WTC11 (cell line): Measurements from ENCODE around the gene DENND1B. TPM values are rescaled to one million over a fixed set of nuclear protein-coding genes. Genes with fewer than 3 reads are reported as not detected.

Experiments
- ATAC-seq: fragments of 200-7000 bp; cut with Tn5 transposase; 2 replicates; pipeline ENCODE4 v1.10.0; 2021; ENCODE audit warnings: mild to moderate bottlenecking, moderate library complexity
- CTCF ChIA-PET: fragments of 300-600 bp; sonication (Branson Sonifier 250); formaldehyde crosslinking; loops from one replicate; lab custom pipeline; 2021; ENCODE audit warnings: antibody characterized with exemption; lab: Charles Lee
- POLR2A ChIA-PET: fragments of 350-600 bp; sonication (Branson Sonifier 250); formaldehyde crosslinking; loops from one replicate; lab custom pipeline; 2021; ENCODE audit warnings: antibody characterized with exemption; lab: Charles Lee
- DNase-seq: peaks from one replicate; pipeline ENCODE4 v3.0.0; 2021; ENCODE audit warnings: low spot score
- H3K27ac Mint-ChIP-seq: 2 replicates; pipeline ENCODE4 v1.8.0; 2021; ENCODE audit warnings: mixed read lengths
- H3K27me3 Mint-ChIP-seq: 2 replicates; pipeline ENCODE4 v1.8.0; 2021; ENCODE audit warnings: low read depth, mild to moderate bottlenecking, moderate library complexity, mixed read lengths
- H3K36me3 Mint-ChIP-seq: 2 replicates; pipeline ENCODE4 v1.8.0; 2021; ENCODE audit warnings: mixed read lengths
- H3K4me1 Mint-ChIP-seq: 2 replicates; pipeline ENCODE4 v1.8.0; 2022; ENCODE audit warnings: mixed read lengths
- H3K4me3 Mint-ChIP-seq: 2 replicates; pipeline ENCODE4 v1.8.0; 2021; ENCODE audit warnings: mild to moderate bottlenecking, moderate library complexity, mixed read lengths
- H3K9me3 Mint-ChIP-seq: 2 replicates; pipeline ENCODE4 v1.8.0; 2021; ENCODE audit warnings: mixed read lengths
- GABPB1 ChIP-seq: sonication (generic); formaldehyde crosslinking; IDR thresholded peaks from 2 replicates; pipeline ENCODE4 v1.8.1; 2023; ENCODE audit warnings: mild to moderate bottlenecking, missing genetic modification reagents
- IRF2 ChIP-seq: sonication (generic); formaldehyde crosslinking; IDR thresholded peaks from 2 replicates; pipeline ENCODE4 v1.8.0; 2022; ENCODE audit warnings: low read depth, missing genetic modification reagents, borderline replicate concordance
- MXD4 ChIP-seq: fragments of 250-450 bp; sonication (Bioruptor Pico); IDR thresholded peaks from 2 replicates; pipeline ENCODE4 v1.8.0; 2021; ENCODE audit warnings: mild to moderate bottlenecking, moderate library complexity, borderline replicate concordance
- NFATC4 ChIP-seq: fragments of 250-450 bp; sonication (Bioruptor Pico); IDR thresholded peaks from 2 replicates; pipeline ENCODE4 v1.9.0; 2021; ENCODE audit warnings: mild to moderate bottlenecking
- NFE2L1 ChIP-seq: sonication (generic); formaldehyde crosslinking; IDR thresholded peaks from 2 replicates; pipeline ENCODE4 v1.8.1; 2023; ENCODE audit warnings: missing genetic modification reagents
- PRRX2 ChIP-seq: fragments of 250-450 bp; sonication (Bioruptor Pico); IDR thresholded peaks from 2 replicates; pipeline ENCODE4 v1.8.0; 2021; ENCODE audit warnings: mild to moderate bottlenecking
- RELA ChIP-seq: sonication (generic); formaldehyde crosslinking; IDR thresholded peaks from 2 replicates; pipeline ENCODE4 v1.8.1; 2022; ENCODE audit warnings: missing genetic modification reagents, mild to moderate bottlenecking, borderline replicate concordance
- SMAD3 ChIP-seq: sonication (generic); formaldehyde crosslinking; IDR thresholded peaks from 2 replicates; pipeline ENCODE4 v1.8.0; 2022; ENCODE audit warnings: missing genetic modification reagents, mild to moderate bottlenecking, borderline replicate concordance
- SMAD4 ChIP-seq: sonication (generic); formaldehyde crosslinking; IDR thresholded peaks from 2 replicates; pipeline ENCODE4 v1.8.0; 2022; ENCODE audit warnings: mild to moderate bottlenecking, missing genetic modification reagents
- SOX15 ChIP-seq: fragments of 250-450 bp; sonication (Bioruptor Pico); IDR thresholded peaks from 2 replicates; pipeline ENCODE4 v1.9.0; 2021; ENCODE audit warnings: mild to moderate bottlenecking
- ZNF416 ChIP-seq: fragments of 250-450 bp; sonication (Bioruptor Pico); IDR thresholded peaks from 2 replicates; pipeline ENCODE4 v1.9.0; 2021; ENCODE audit warnings: mild to moderate bottlenecking, inconsistent platforms
- ZNF423 ChIP-seq: fragments of 250-450 bp; sonication (Bioruptor Pico); IDR thresholded peaks from 2 replicates; pipeline ENCODE4 v2.1.2; 2022; ENCODE audit warnings: mild to moderate bottlenecking, moderate library complexity
- ZNF671 ChIP-seq: fragments of 250-450 bp; sonication (Bioruptor Pico); IDR thresholded peaks from 2 replicates; pipeline ENCODE4 v1.8.0; 2021; ENCODE audit warnings: mild to moderate bottlenecking
- total RNA-seq: library from RNA; stranded (reverse); gene quantifications from 3 replicates; pipeline ENCODE4 v1.2.3, GENCODE V29; 2021
- TF ChIP-seq, protein P1 (sequence below): sonication (generic); formaldehyde crosslinking; IDR thresholded peaks from 2 replicates; pipeline ENCODE4 v1.8.0; 2022; ENCODE audit warnings: mild to moderate bottlenecking, missing genetic modification reagents
- TF ChIP-seq, protein P2 (sequence below): sonication (generic); formaldehyde crosslinking; IDR thresholded peaks from 2 replicates; pipeline ENCODE4 v1.8.0; 2022; ENCODE audit warnings: mild to moderate bottlenecking, missing genetic modification reagents
- TF ChIP-seq, protein P3 (sequence below): fragments of 250-450 bp; sonication (Bioruptor Pico); conservative IDR thresholded peaks from 2 replicates; pipeline ENCODE4 v1.9.0; 2021; ENCODE audit warnings: mild to moderate bottlenecking
- TF ChIP-seq, protein P4 (sequence below): sonication (generic); formaldehyde crosslinking; conservative IDR thresholded peaks from 2 replicates; pipeline ENCODE4 v1.8.1; 2022; ENCODE audit warnings: mild to moderate bottlenecking, missing genetic modification reagents
- TF ChIP-seq, protein P5 (sequence below): fragments of 250-450 bp; sonication (Bioruptor Pico); IDR thresholded peaks from 2 replicates; pipeline ENCODE4 v1.9.0; 2021; ENCODE audit warnings: mild to moderate bottlenecking
- TF ChIP-seq, protein P6 (sequence below): sonication (generic); formaldehyde crosslinking; IDR thresholded peaks from 2 replicates; pipeline ENCODE4 v1.8.1; 2023; ENCODE audit warnings: mild to moderate bottlenecking, missing genetic modification reagents, moderate library complexity

Gene DENND1B
- total RNA-seq, 1 experiment from 2014 or later: 4.3 TPM

DNA sequence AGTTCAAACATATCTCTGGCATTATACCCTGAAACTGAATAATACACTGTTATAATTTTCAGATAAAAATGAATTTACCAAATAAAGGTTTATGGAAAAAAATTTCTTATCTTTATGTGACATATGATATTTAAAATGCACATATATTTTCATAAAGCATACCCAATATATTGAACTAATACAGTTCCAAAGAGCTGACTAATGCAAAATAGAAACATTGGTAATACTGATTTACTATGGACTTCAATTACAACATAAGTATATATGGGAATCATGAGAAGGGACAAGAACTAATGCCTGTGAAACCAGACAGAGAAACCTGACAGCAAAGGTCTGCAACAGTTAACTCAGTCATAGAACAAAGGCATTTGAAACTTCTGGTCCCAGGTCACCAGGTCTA, 153.5 kb downstream of the DENND1B start (continued):
- TF ChIP-seq NFE2L1 (CRISPR knock-in tag): no peak
- no peak for TF ChIP-seq MXD4 (CRISPR knock-in tag)
- no peak for TF ChIP-seq ZNF416 (CRISPR knock-in tag)
- TF ChIP-seq, protein P1, sequence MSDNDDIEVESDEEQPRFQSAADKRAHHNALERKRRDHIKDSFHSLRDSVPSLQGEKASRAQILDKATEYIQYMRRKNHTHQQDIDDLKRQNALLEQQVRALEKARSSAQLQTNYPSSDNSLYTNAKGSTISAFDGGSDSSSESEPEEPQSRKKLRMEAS: no peak
- no peak for TF ChIP-seq NFATC4 (CRISPR knock-in tag)
- TF ChIP-seq IRF2 (CRISPR knock-in tag): no peak
- TF ChIP-seq SMAD3 (CRISPR knock-in tag): no peak
- no peak for TF ChIP-seq RELA
- TF ChIP-seq, all 79 proteins: peak for 0

DNA sequence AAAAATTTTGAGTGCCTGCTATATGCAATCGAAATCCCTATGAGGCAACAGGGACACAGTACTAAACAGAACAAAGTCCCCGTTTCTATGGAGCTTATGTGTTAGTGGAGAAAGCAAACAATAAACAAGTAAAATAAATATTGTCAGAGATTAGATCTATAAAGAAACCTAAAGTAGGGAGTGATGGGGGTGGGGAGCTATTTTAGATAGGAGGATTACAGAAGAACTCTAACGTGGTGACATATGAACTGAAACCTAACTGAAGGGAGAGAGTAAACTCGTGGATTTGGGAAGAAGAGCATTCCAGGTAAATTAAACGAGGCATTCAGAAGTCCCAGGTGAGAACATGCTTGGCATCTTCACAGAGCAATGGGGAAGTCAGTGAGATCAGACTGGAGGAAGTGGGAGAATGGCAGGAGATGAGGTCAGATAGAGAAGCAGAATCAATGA, 154.5 kb downstream of the DENND1B start:
- no peak overlapping the region for H3K4me3 Mint-ChIP-seq
- no peaks in the 10 kb centered on the region for H3K9me3 Mint-ChIP-seq
- H3K27ac Mint-ChIP-seq: no peak overlapping the region
- no peaks in the 10 kb centered on the region for H3K36me3 Mint-ChIP-seq
- no peak for DNase-seq
- H3K4me1 Mint-ChIP-seq: peaks cover 8% of the 10 kb centered on the region
- CTCF ChIA-PET: no interaction called here
- ATAC-seq: peak; percentile 26; the same call in 1 of the 2 replicates
- no peaks in the 10 kb centered on the region; the same call in 1 of the 2 replicates for H3K27me3 Mint-ChIP-seq
- TF ChIP-seq, protein P2, sequence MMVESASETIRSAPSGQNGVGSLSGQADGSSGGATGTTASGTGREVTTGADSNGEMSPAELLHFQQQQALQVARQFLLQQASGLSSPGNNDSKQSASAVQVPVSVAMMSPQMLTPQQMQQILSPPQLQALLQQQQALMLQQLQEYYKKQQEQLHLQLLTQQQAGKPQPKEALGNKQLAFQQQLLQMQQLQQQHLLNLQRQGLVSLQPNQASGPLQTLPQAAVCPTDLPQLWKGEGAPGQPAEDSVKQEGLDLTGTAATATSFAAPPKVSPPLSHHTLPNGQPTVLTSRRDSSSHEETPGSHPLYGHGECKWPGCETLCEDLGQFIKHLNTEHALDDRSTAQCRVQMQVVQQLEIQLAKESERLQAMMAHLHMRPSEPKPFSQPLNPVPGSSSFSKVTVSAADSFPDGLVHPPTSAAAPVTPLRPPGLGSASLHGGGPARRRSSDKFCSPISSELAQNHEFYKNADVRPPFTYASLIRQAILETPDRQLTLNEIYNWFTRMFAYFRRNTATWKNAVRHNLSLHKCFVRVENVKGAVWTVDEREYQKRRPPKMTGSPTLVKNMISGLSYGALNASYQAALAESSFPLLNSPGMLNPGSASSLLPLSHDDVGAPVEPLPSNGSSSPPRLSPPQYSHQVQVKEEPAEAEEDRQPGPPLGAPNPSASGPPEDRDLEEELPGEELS (CRISPR knock-in tag): no peak
- peak; percentile 80 for TF ChIP-seq GABPB1 (CRISPR knock-in tag)
- POLR2A ChIA-PET: no interaction called here

DNA sequence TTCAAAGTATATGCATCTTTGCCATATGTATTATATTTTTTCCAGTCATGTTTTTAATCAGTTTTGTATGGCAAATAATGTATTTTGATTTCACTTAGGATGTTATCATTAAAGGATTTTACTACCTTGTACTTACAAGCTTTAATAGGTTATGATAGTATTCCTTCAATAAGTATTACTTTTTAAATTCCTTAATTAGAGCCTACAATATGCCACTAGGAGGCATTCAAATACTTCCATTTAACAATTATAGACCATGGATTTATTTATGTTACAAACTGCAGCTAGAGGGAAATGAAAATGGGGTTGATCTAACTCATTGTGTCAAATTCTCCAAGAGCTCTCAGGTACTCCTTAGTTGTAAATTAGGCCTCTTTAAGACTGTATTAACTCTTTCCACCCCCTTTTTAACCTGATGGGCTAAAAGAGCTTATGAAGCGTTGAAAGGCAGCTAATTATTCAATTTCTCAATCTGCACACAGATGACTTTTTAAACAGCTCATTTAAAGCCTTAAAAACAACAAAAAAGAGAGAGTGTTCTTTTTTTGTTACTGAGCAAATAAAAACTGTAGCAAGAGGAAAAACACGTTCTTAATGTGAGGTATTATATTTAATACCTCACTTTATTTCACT, 156.2 kb downstream of the DENND1B start:
- DNase-seq (no peak), ATAC-seq (0 out of 2 replicates have a peak, but pooled peaks have one; percentile 27)
- CTCF ChIA-PET: interaction anchor here (0.8 to 1.9 kb wide), 8 partner anchors 249 to 314 kb away, joined by 3 to 21 read pairs (median 4); partner anchors contain the start of genes C1orf53 and LHX9
- Mint-ChIP-seq H3K36me3 (no peaks in the 10 kb centered on the region), H3K9me3 (no peaks in the 10 kb centered on the region), H3K4me3 (no peak overlapping the region), H3K4me1 (peaks cover 9% of the 10 kb centered on the region), H3K27ac (no peak overlapping the region), H3K27me3 (no peaks in the 10 kb centered on the region)
- TF ChIP-seq, protein P3, sequence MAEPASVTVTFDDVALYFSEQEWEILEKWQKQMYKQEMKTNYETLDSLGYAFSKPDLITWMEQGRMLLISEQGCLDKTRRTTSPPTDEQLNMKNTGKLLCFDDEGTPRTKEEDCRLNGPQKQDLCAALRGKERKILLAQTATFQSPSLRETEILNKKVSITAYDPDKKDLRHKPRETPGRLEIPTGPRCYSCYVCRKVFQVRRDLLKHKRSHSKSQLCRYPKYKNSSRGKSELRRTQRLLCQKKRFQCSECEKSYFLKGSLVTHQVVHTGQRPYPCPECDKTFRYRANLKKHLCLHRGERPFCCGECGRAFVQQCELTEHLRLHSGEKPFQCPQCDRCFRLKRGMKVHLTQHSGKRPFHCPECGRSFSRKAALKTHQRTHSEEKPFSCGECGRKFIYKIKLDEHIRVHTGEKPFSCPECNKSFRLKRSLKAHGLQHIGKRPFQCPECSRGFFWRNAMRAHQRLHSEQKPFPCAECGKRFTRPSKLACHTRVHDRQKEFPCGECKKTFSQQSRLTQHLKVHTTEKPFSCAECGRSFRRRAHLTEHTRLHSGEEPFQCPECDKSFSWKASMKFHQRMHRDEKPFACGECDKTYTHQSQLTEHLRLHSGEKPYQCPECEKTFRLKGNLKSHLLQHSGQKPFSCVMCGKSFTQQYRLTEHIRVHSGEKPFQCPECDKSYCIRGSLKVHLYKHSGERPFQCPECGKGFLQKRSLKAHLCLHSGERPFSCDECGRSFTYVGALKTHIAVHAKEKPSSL: no peak
- TF ChIP-seq, protein P4, sequence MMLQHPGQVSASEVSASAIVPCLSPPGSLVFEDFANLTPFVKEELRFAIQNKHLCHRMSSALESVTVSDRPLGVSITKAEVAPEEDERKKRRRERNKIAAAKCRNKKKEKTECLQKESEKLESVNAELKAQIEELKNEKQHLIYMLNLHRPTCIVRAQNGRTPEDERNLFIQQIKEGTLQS: no peak
- TF ChIP-seq, protein P5, sequence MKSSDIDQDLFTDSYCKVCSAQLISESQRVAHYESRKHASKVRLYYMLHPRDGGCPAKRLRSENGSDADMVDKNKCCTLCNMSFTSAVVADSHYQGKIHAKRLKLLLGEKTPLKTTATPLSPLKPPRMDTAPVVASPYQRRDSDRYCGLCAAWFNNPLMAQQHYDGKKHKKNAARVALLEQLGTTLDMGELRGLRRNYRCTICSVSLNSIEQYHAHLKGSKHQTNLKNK (CRISPR knock-in tag): no peak
- TF ChIP-seq ZNF423 (CRISPR knock-in tag) (no peak), SOX15 (CRISPR knock-in tag) (no peak), ZNF671 (CRISPR knock-in tag) (no peak), SMAD4 (no peak), PRRX2 (no peak)
- TF ChIP-seq, protein P6, sequence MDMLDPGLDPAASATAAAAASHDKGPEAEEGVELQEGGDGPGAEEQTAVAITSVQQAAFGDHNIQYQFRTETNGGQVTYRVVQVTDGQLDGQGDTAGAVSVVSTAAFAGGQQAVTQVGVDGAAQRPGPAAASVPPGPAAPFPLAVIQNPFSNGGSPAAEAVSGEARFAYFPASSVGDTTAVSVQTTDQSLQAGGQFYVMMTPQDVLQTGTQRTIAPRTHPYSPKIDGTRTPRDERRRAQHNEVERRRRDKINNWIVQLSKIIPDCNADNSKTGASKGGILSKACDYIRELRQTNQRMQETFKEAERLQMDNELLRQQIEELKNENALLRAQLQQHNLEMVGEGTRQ (CRISPR knock-in tag): no peak
- POLR2A ChIA-PET: no interaction called here
